Lower lobe of right lung (tissue), 2 donors: Measurements from ENCODE around the gene PIK3C2B. TPM values are rescaled to one million over a fixed set of nuclear protein-coding genes. Genes with fewer than 3 reads are reported as not detected.

Source experiments
- ATAC-seq, 2 donors: fragments of 200-7000 bp; cut with Tn5 transposase; one replicate each; pipeline ENCODE4 v1.9.1; 2020 to 2022; ENCODE audit warnings: mild to moderate bottlenecking in 2 of 2, moderate library complexity in 2 of 2
- DNase-seq: peaks from one replicate; pipeline ENCODE4 v3.0.0-alpha.2; 2020
- H3K27ac ChIP-seq: fragments of 200-600 bp; one replicate; pipeline ENCODE4 v1.8.0; 2022
- H3K27me3 ChIP-seq: fragments of 200-600 bp; one replicate; pipeline ENCODE4 v1.8.0; 2022; ENCODE audit warnings: low read depth
- H3K36me3 ChIP-seq: fragments of 200-600 bp; one replicate; pipeline ENCODE4 v1.8.0; 2022; ENCODE audit warnings: mild to moderate bottlenecking
- H3K4me1 ChIP-seq: fragments of 200-600 bp; one replicate; pipeline ENCODE4 v1.8.0; 2022
- H3K4me3 ChIP-seq: fragments of 200-600 bp; one replicate; pipeline ENCODE4 v1.8.0; 2022; ENCODE audit warnings: mild to moderate bottlenecking
- H3K9me3 ChIP-seq: fragments of 200-600 bp; one replicate; pipeline ENCODE4 v1.8.0; 2022
- CTCF ChIP-seq: fragments of 200-600 bp; IDR thresholded peaks from one replicate; pipeline ENCODE4 v1.8.0; 2022; ENCODE audit warnings: antibody characterized with exemption, mild to moderate bottlenecking
- intact Hi-C: fragments of 100-400 bp; cut with DNase I; formaldehyde crosslinking; loops from one replicate; pipeline ENCODE4 v1.11.0; 2022
- total RNA-seq: library from RNA; stranded (reverse); fragmentation: NEBNext Ultra II Directional; extraction: Animal tissue kit (Norgen Biotek cat#: 25700); gene quantifications from one replicate; pipeline ENCODE4 v1.2.1, GENCODE V29; 2021
- donor health status: DM: no; HTN: yes; CAD: no; lungs with severe emphysema.

The PIK3C2B gene
- total RNA-seq, 1 donor from 2014 or later = 50.5 TPM

DNA sequence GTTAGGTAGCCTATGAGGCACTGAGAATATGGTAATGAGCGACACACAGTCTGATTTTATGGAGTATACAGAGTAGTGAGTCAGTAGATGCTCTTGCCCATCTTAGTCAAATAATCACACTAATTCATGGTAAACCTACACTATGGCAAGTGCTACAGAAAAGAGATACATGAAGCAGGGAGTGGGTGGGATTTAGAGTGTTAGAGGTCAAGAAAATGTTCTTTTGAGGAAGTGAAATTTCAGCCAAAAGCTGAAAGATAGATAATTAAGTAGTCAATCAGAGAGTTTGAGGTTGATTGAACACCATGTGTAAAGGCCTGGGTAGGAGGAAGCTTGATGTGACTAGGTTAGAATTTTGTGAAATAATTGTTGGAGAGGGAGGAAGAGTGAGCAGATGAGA lies 36.3 kb upstream of the PIK3C2B start:
- no peak for TF ChIP-seq CTCF
- no peak for DNase-seq
- H3K27me3 ChIP-seq = no peaks in the 10 kb centered on the region
- no peak overlapping the region for H3K4me3 ChIP-seq
- intact Hi-C loops = no loop called here
- peaks cover 100% of the 10 kb centered on the region for H3K36me3 ChIP-seq
- H3K27ac ChIP-seq = no peak overlapping the region
- H3K9me3 ChIP-seq = no peaks in the 10 kb centered on the region
- H3K4me1 ChIP-seq = no peaks in the 10 kb centered on the region
- no peak for ATAC-seq

GRCh38 chr1:204529371-204529895 lies 34.8 kb upstream of the PIK3C2B start:
- intact Hi-C loops = no loop called here
- Histone ChIP-seq H3K9me3 (no peaks in the 10 kb centered on the region), H3K4me3 (no peak overlapping the region), H3K4me1 (no peaks in the 10 kb centered on the region), H3K27ac (no peak overlapping the region), H3K27me3 (no peaks in the 10 kb centered on the region), H3K36me3 (peaks cover 94% of the 10 kb centered on the region)
- no peak for TF ChIP-seq CTCF
- DNase-seq (no peak), ATAC-seq (peak; percentile 21 to 42)

- H3K4me1 ChIP-seq = no peaks in the 10 kb centered on the region
- no peak overlapping the region for H3K27ac ChIP-seq
- H3K36me3 ChIP-seq = peaks cover 86% of the 10 kb centered on the region
- H3K27me3 ChIP-seq = no peaks in the 10 kb centered on the region
- no peaks in the 10 kb centered on the region for H3K9me3 ChIP-seq
- ATAC-seq (peak in 1 of 2 donors; percentile 32), DNase-seq (no peak)
- no peak for TF ChIP-seq CTCF
- no peak overlapping the region for H3K4me3 ChIP-seq
- intact Hi-C loops = no loop called here
Observed at GRCh38 chr1:204528677-204529076, 34.1 kb upstream of the PIK3C2B start.

DNA sequence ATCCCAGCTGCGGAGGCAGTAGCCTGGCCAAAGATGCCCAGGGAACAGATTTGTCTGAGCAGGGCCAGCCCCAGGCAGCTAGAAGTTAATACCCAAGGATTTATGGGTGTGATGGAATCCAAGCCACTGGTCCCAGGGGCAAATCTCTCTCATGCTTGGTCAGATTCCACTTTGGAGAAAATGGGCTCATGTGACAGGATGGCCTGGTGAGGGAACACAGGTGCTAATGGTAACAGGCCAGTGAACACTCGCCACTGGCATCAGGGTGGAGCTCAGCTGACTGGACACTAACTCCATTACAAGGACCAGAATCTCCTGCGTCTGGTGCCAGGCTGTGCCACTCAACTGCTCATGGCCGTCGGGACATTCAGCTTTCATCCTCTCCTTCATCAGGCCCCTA lies 33.6 kb upstream of the PIK3C2B start:
- Histone ChIP-seq H3K27ac (no peak overlapping the region), H3K9me3 (no peaks in the 10 kb centered on the region), H3K27me3 (no peaks in the 10 kb centered on the region), H3K4me1 (no peaks in the 10 kb centered on the region), H3K4me3 (no peak overlapping the region), H3K36me3 (peaks cover 82% of the 10 kb centered on the region)
- TF ChIP-seq CTCF = no peak
- ATAC-seq (peak in 1 of 2 donors; percentile 31), DNase-seq (no peak)
- intact Hi-C loops = no loop called here

GRCh38 chr1:204524986-204525385 lies 30.4 kb upstream of the PIK3C2B start:
- TF ChIP-seq CTCF = no peak
- Histone ChIP-seq H3K27ac (no peak overlapping the region), H3K4me3 (no peak overlapping the region), H3K27me3 (no peaks in the 10 kb centered on the region), H3K4me1 (peaks cover 15% of the 10 kb centered on the region), H3K9me3 (no peaks in the 10 kb centered on the region), H3K36me3 (peaks cover 49% of the 10 kb centered on the region)
- ATAC-seq = no peak
- intact Hi-C loops = no loop called here
- no peak for DNase-seq
